Testis (tissue), 2 donors: ENCODE measurements around the gene PLCL2.

Experiments
- POLR2A ChIP-seq: fragments of 450-650 bp; IDR thresholded peaks from one replicate; pipeline ENCODE4 v1.6.1; 2017; ENCODE audit warnings: antibody characterized with exemption, mild to moderate bottlenecking, moderate library complexity
- TF ChIP-seq, protein P1 (sequence below), 3 experiments: fragments of 450-650 bp in 2 of 3; fragments of 200-600 bp in 1 of 3; sonication (generic) in 1 of 3; IDR thresholded peaks; one replicate each; pipeline ENCODE4 v1.5.1; 2016 to 2019; ENCODE audit warnings: antibody characterized with exemption in 3 of 3, mild to moderate bottlenecking in 2 of 3, moderate library complexity in 1 of 3

DNA sequence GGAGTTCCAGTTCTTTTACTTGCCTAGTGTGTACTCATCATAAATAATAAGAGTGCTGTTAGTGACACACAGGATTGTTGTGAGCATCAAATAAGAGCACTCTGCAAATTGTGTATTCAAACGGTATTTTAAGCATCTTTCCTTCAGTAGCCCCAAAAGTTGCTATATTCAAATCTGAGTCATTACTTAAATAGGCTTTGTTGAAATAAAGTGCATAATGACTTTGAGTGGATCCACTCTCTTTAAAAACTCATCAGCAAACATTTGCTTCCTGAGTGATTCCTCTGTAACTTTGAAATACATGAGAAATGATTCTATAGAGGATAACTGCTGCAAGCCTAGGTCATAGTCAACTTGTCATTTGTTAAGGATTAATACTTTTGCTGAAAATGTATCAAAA lies 29.3 kb upstream of the PLCL2 start:
- TF ChIP-seq, protein P1, sequence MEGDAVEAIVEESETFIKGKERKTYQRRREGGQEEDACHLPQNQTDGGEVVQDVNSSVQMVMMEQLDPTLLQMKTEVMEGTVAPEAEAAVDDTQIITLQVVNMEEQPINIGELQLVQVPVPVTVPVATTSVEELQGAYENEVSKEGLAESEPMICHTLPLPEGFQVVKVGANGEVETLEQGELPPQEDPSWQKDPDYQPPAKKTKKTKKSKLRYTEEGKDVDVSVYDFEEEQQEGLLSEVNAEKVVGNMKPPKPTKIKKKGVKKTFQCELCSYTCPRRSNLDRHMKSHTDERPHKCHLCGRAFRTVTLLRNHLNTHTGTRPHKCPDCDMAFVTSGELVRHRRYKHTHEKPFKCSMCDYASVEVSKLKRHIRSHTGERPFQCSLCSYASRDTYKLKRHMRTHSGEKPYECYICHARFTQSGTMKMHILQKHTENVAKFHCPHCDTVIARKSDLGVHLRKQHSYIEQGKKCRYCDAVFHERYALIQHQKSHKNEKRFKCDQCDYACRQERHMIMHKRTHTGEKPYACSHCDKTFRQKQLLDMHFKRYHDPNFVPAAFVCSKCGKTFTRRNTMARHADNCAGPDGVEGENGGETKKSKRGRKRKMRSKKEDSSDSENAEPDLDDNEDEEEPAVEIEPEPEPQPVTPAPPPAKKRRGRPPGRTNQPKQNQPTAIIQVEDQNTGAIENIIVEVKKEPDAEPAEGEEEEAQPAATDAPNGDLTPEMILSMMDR (IDR thresholded peaks at IDR 0.05): no peak
- no peak for TF ChIP-seq POLR2A
